ENCODE data around the gene SPO11. TPM values are rescaled to one million over a fixed set of nuclear protein-coding genes. Genes with fewer than 3 reads are reported as not detected.

The SPO11 gene
- total and polyA plus RNA-seq, 2 of the 4 experiments (the other 2 are of a cell fraction): not detected

DNA sequence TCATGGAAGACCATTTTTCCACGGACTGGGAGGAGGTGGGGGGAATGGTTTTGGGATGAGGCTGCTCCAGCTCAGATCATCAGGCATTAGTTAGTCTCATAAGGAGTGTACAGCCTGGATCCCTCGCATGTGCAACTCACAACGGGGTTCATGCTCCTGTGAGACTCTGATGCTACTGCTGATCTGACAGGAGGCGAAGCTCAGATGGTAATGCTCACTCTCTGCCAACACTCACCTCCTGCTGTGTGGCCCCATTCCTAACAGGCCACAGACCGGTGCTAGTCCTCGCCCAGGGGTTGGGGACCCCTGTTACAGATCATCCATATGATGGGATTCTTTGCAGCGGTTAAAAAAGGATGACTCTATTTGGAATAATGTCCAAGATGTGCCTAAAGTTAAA is 35.6 kb upstream of the SPO11 start:
- no peak overlapping the region for H3K4ac ChIP-seq (ENCODE audit: low read depth, low read length)
- H3K9me1 ChIP-seq (ENCODE audit: insufficient read depth, low read length): no peaks in the 10 kb centered on the region
- H2AK5ac ChIP-seq (ENCODE audit: low read depth, low read length): no peak overlapping the region
- H3K9me3 ChIP-seq (ENCODE audit: control insufficient read depth, insufficient read depth, low read length): no peaks in the 10 kb centered on the region
- intact Hi-C loops (cut with micrococcal nuclease) (no loop called here), dilution Hi-C loops (cut with HindIII; ENCODE audit: low sequenced_read_pairs, unreplicated experiment) (no loop called here), in situ Hi-C loops (cut with MboI; ENCODE audit: low sequenced_read_pairs) (no loop called here)
- no peaks in the 10 kb centered on the region for H4K20me1 ChIP-seq (ENCODE audit: insufficient read depth, low read length)
- H4K8ac ChIP-seq (ENCODE audit: low read depth in 2 of 2, low read length in 2 of 2): no peak overlapping the region
- BruUV-seq (replicated peaks): no TSS peak
- H3K23ac ChIP-seq (ENCODE audit: low read depth, low read length): no peak overlapping the region
- H2AFZ ChIP-seq (replicated peaks; ENCODE audit: low read length, poor library complexity): no peak overlapping the region
- H2AK9ac ChIP-seq (replicated peaks; ENCODE audit: low read depth, low read length, poor library complexity): no peak overlapping the region
- ATAC-seq (ENCODE audit: low read depth) (no peak), DNase-seq (no peak)
- TF ChIP-seq, protein P1, sequence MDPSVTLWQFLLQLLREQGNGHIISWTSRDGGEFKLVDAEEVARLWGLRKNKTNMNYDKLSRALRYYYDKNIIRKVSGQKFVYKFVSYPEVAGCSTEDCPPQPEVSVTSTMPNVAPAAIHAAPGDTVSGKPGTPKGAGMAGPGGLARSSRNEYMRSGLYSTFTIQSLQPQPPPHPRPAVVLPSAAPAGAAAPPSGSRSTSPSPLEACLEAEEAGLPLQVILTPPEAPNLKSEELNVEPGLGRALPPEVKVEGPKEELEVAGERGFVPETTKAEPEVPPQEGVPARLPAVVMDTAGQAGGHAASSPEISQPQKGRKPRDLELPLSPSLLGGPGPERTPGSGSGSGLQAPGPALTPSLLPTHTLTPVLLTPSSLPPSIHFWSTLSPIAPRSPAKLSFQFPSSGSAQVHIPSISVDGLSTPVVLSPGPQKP (IDR thresholded peaks at IDR 0.05; ENCODE audit: borderline replicate concordance, low read depth, low read length): no peak
- no peak for TF ChIP-seq FOS (IDR thresholded peaks at IDR 0.05; ENCODE audit: low read depth, low read length)
- TF ChIP-seq MAZ (IDR thresholded peaks at IDR 0.05; ENCODE audit: borderline replicate concordance, low read depth, low read length): no peak
- no peak for TF ChIP-seq CHD1 (IDR thresholded peaks at IDR 0.05; ENCODE audit: low read depth, low read length)
- TF ChIP-seq RFX5 (IDR thresholded peaks at IDR 0.05; ENCODE audit: low read depth, low read length): no peak
- no peak overlapping the region for H3K4me2 ChIP-seq (ENCODE audit: low read depth, low read length)
- 10% methylated on average over 2 of the region's 7 CpGs; no CpG with 5 or more reads in 1 of the 2 experiments for WGBS, 2 experiments (ENCODE audit: extremely low coverage in 2 of 2, insufficient read length in 1 of 2)
- H3K56ac ChIP-seq (ENCODE audit: extremely low read depth, insufficient read depth, low read length): no peak overlapping the region
- H3K14ac ChIP-seq (replicated peaks; ENCODE audit: low read depth, low read length): no peak overlapping the region
- H4K91ac ChIP-seq (ENCODE audit: insufficient read depth, low read depth, low read length): no peak overlapping the region
- no peak overlapping the region for H3K18ac ChIP-seq (ENCODE audit: low read depth, low read length)
- no peak overlapping the region for H2BK5ac ChIP-seq (ENCODE audit: low read depth, low read length, poor library complexity, severe bottlenecking)
- no peak overlapping the region for H3K27ac ChIP-seq (ENCODE audit: insufficient read depth, low read length)
- no peak overlapping the region for H2BK15ac ChIP-seq (ENCODE audit: low read depth, low read length)
- H3K79me1 ChIP-seq (ENCODE audit: low read depth in 1 of 2, low read length in 2 of 2): no peaks in the 10 kb centered on the region
- H4K5ac ChIP-seq (ENCODE audit: low read depth, low read length): no peak overlapping the region
- no peaks in the 10 kb centered on the region for H3K36me3 ChIP-seq (ENCODE audit: control insufficient read depth, insufficient read depth, low read length)
- H3K4me3 ChIP-seq (ENCODE audit: insufficient read depth, low read depth, low read length): no peak overlapping the region
- H2BK20ac ChIP-seq (ENCODE audit: low read depth, low read length): no peak overlapping the region
- H2BK120ac ChIP-seq (ENCODE audit: low read depth, low read length): no peak overlapping the region
- ChIA-PET POLR2A (ENCODE audit: unreplicated experiment) (no interaction called here), CTCF (no interaction called here)
- H3K27me3 ChIP-seq (ENCODE audit: control insufficient read depth, insufficient read depth, low read length): peaks cover 7% of the 10 kb centered on the region
- no peaks in the 10 kb centered on the region for H3K4me1 ChIP-seq (ENCODE audit: control insufficient read depth, insufficient read depth, low read length)
- no peak overlapping the region for H3K9ac ChIP-seq (ENCODE audit: low read depth, low read length)

All from IMR-90 (cell line).